HT-29 (cell line): Measurements from ENCODE around the gene PRKD2. TPM values are rescaled to one million over a fixed set of nuclear protein-coding genes. Genes with fewer than 3 reads are reported as not detected.
"Not testable (repeated sequence)": the region's sequence is repeated elsewhere in the genome, so short reads cannot be mapped to it uniquely, and the experiment has no call there.

ENCODE experiments used
- DNase-seq: peaks from one replicate; pipeline ENCODE4 v3.0.0-alpha.2; 2015; ENCODE audit warnings: low spot score
- total RNA-seq: library from RNA; depleted of rRNA; stranded (reverse); fragments of >200 nt; shearing (Covaris generic); gene quantifications from 2 replicates; pipeline ENCODE4 v1.2.3, GENCODE V29; 2014; rRNA removed

Gene PRKD2
- 76.0 and 83.3 TPM in 2 replicates for total RNA-seq

DNA sequence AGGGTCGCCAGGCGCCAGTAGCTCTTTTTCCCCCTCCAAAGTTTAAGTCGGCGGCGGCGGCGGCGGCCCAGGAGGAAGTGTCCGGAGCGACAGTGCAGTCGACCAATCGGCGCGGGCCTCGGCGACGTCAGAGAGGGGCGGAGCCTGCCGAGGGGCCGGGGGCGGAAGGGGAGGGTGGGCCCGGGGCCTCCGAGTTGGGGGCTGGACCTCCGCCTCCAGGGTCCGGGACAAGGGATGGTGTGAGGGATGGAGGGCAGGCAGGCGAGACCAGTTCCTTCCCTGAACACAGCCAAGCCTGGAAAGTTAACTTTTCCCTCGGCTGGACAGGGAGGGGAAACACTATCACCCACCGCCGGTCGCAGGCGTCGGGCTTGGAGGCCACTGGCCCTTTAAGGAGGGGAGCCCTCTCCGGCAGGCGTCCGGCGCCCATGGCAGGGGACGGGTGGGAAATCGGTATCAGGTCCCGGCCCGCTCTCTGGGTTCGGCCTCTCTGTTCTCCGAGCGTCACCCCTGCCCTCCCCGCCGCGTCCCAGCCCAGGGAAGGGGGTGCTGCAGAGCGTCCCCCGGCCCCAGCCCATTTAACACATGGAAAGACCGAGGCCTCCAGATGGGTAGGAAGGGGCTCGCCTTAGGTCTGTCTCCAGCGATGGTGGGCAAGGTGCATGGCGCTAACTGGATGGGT lies at the start of gene PRKD2:
TSS of gene PRKD2 (minus strand) at position 81 of the 682 bp plus-strand sequence. CDS start 744 bp downstream, outside the sequence.
- peak; percentile 87 for DNase-seq

- DNase-seq, result peak; percentile 87
Observed at GRCh38 chr19:46764817-46765291, 47.9 kb upstream of the PRKD2 start.

DNA sequence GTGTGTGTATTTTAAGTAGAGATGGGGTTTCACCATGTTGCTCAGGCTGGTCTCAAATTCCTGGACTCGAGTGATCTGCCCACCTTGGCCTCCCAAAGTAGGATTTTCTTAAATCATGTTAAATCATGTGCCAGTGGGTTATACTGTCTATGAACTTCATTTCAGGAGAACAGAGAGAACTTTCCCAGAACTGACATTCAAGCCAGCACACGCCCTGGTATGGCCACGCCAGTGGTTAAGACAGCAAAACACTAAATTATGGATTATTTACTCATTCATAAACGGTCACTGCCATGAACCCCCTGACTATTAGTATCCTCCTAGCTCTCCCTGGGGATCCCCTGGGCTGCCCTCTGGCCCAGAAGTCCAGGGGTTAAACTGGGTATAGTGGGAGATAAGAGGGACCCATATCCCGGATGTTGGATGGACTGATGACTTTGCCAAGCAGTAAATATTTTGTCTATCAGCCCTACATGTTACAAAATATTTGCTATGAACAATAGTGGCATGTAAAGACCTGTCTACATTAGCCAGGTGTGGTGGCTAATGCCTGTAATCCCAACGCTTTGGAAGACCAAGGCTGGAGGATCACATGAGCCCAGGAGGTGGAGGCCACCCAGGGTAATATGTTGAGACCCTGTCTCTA lies 45.5 kb upstream of the PRKD2 start:
- DNase-seq, result no peak

- DNase-seq, result no peak
Observed at GRCh38 chr19:46761418-46761831, 44.5 kb upstream of the PRKD2 start.

- DNase-seq, result not testable (repeated sequence)
Observed at GRCh38 chr19:46760897-46761296, 44.0 kb upstream of the PRKD2 start.

GRCh38 chr19:46760363-46760762 lies 43.4 kb upstream of the PRKD2 start:
- no peak for DNase-seq

- DNase-seq, result no peak
Observed at GRCh38 chr19:46759817-46760333, 43.0 kb upstream of the PRKD2 start.

DNA sequence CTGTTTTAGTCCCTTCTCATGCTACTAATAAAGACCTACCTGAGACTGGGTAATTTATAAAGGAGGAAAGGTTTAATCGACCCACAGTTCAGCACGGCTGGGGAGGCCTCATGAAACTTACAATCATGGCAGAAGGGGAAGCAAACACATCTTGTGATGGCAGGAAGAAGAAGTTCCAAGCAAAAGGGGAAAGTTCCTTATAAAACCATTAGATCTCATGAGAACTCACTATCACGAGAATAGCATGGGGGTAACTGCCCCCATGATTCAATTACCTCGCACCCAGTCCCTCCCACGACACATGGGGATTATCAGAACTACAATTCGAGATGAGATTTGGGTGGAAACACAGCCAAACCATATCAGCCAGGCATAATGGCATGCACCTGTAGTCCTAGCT lies 42.3 kb upstream of the PRKD2 start:
- no peak for DNase-seq

GRCh38 chr19:46756544-46756888 lies 39.6 kb upstream of the PRKD2 start:
- no peak for DNase-seq

GRCh38 chr19:46755853-46756543 lies 39.1 kb upstream of the PRKD2 start:
- DNase-seq, result no peak

GRCh38 chr19:46755077-46755852 lies 38.4 kb upstream of the PRKD2 start:
- no peak for DNase-seq

GRCh38 chr19:46753420-46754155 lies 36.7 kb upstream of the PRKD2 start:
- DNase-seq, result peak; percentile 77

GRCh38 chr19:46748325-46749109 lies 31.6 kb upstream of the PRKD2 start:
- peak; percentile 85 for DNase-seq

DNA sequence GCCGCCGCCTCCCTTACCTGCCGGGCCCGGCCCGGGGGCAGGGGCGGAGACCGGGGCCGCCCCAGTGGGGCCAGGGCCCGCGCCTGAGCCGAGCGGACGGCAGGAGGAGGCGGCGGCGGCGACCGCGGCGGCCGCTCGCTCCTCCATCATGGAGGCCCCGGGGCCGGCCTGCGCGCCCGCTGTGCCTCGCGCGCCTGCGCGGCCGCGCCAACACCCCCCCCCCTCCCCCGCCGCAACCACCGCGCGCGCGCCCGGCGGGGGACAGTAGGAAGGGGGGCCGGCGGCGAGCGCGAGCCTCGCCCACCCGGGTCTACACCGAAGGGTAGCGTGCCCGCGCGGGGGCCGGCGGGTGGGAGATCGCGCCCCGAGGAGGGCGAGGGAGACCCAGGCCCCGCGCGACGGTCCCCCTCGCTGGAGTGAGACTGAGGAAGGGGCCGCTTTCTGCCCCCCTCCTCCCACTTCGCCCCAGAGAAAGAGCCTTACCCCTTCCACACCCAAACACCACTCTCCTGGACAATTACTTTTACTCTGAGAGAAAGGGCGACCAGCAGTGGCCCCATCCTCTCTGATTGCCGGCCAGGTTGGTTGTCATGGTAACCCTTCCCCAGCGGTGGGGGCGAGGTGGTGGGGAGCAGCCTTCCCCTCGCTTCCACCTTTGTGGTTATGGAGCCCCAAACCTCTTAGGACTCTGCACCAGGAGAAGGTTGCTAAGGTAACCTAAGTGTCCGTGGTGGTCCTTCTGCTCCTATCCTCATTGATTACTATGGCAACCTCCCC lies 29.6 kb upstream of the PRKD2 start, which contains the start of gene STRN4:
TSS of gene STRN4 (minus strand) at position 170 of the 777 bp plus-strand sequence. CDS start at position 150, 20 bp downstream.
- peak; percentile 64 for DNase-seq

- DNase-seq, result no peak
Observed at GRCh38 chr19:46745521-46746280, 28.8 kb upstream of the PRKD2 start, which contains the start of gene FKRP. TSS of gene FKRP (plus strand) at chr19:46746057. CDS start at chr19:46755451, 9,394 bp downstream.

GRCh38 chr19:46745030-46745429 lies 28.1 kb upstream of the PRKD2 start:
- DNase-seq, result no peak

DNA sequence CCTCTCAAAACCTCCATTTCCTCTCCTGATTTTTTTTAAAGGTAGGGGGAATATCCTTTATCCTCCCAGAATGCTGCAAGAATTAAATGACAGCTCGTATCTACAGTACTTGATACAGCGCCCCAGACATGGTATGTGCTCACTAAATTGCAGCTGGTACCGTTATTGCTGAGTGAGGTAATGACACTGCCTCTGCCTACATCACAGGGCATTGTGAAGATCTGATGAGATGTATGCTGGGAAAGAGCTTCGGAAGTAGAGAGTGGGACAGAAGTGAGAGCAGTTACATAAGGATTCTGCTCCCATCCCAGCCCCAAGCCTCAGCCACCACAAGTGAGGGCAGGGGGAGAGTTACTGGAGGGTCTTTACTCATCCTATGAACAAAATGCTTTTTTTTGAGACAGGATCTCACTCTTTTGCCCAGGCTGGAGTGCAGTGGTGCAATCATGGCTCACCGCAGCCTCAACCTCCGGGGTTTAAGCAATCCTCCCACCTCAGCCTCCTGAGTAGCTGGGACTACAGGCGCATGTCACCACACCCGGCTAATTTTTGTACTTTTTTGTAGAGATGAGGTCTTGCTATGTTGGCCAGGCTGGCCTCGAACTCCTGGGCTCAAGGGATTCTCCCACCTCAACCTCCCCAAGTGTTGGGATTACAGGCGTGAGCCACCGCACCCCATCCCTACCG lies 27.2 kb upstream of the PRKD2 start:
- no peak for DNase-seq
